Stimulated activated CD4-positive, alpha-beta T cell treated with anti-CD3 and anti-CD28 coated beads, Interleukin-2, amount 100 ng/mL, for 4 hours (primary cell): Measurements from ENCODE around the gene CHD5.
A peak's percentile ranks its signal among the peaks of the same experiment; 100 is the strongest.

Source experiments
- DNase-seq: peaks from one replicate; pipeline ENCODE4 v3.0.0-alpha.2; 2020; ENCODE audit warnings: low read depth

Gene CHD5

GRCh38 chr1:6130596-6130995 lies 49.5 kb downstream of the CHD5 start:
- no peak for DNase-seq

GRCh38 chr1:6130036-6130435 lies 50.1 kb downstream of the CHD5 start:
- DNase-seq = no peak

- DNase-seq = no peak
Measured at GRCh38 chr1:6129313-6129712, 50.8 kb downstream of the CHD5 start.

GRCh38 chr1:6128276-6129081 lies 51.6 kb downstream of the CHD5 start:
- DNase-seq = no peak

- peak; percentile 62 for DNase-seq
Measured at GRCh38 chr1:6127587-6128163, 52.4 kb downstream of the CHD5 start.

- DNase-seq = no peak
Measured at GRCh38 chr1:6126521-6127067, 53.5 kb downstream of the CHD5 start.

GRCh38 chr1:6126028-6126427 lies 54.1 kb downstream of the CHD5 start:
- DNase-seq = no peak

GRCh38 chr1:6125366-6125765 lies 54.8 kb downstream of the CHD5 start:
- no peak for DNase-seq

GRCh38 chr1:6124746-6125365 lies 55.3 kb downstream of the CHD5 start:
- DNase-seq = no peak

GRCh38 chr1:6124341-6124740 lies 55.8 kb downstream of the CHD5 start:
- no peak for DNase-seq

- DNase-seq = no peak
Measured at GRCh38 chr1:6123816-6124215, 56.3 kb downstream of the CHD5 start.

GRCh38 chr1:6123083-6123482 lies 57.0 kb downstream of the CHD5 start:
- DNase-seq = no peak

GRCh38 chr1:6121651-6122370 lies 58.3 kb downstream of the CHD5 start:
- DNase-seq = no peak

- DNase-seq = no peak
Measured at GRCh38 chr1:6121021-6121421, 59.1 kb downstream of the CHD5 start.

GRCh38 chr1:6118415-6118814 lies 61.7 kb downstream of the CHD5 start:
- no peak for DNase-seq

GRCh38 chr1:6117624-6118023 lies 62.5 kb downstream of the CHD5 start:
- DNase-seq = no peak

GRCh38 chr1:6117064-6117463 lies 63.1 kb downstream of the CHD5 start:
- no peak for DNase-seq

GRCh38 chr1:6116137-6116536 lies 64.0 kb downstream of the CHD5 start:
- DNase-seq = no peak

- no peak for DNase-seq
Measured at GRCh38 chr1:6113745-6114144, 66.4 kb downstream of the CHD5 start.

- DNase-seq = no peak
Measured at GRCh38 chr1:6113116-6113515, 67.0 kb downstream of the CHD5 start.

- no peak for DNase-seq
Measured at GRCh38 chr1:6112690-6113005, 67.5 kb downstream of the CHD5 start.

GRCh38 chr1:6111991-6112689 lies 68.0 kb downstream of the CHD5 start:
- no peak for DNase-seq
